ENCODE data around the gene ZNF385C. TPM values are rescaled to one million over a fixed set of nuclear protein-coding genes. Genes with fewer than 3 reads are reported as not detected.

ZNF385C gene
- total RNA-seq, 1 donor from 2014 or later = 2.7 TPM

DNA sequence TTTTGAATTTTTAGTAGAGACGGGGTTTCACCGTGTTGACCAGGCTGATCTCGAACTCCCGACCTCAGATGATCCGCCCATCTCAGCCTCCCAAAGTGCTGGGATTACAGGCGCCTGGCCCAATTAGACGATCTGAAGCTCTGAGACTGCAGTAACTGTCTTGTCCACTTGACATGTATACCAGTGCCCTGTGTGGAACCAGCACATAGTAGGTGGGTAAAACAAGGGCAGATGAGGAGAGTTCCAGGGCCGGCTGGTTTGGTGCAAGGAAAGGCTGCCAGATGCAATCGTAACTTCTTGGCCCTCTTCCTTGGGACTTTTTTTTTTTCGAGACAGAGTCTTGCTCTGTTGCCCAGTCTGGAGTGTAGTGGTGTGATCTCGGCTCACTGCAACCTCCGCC lies 50.9 kb downstream of the ZNF385C start:
- Mint-ChIP-seq H3K4me3 (ENCODE audit: low read depth) (no peak overlapping the region), H3K4me1 (ENCODE audit: low read depth) (peaks cover 11% of the 10 kb centered on the region)
- TF ChIP-seq CTCF (IDR thresholded peaks at IDR 0.05; ENCODE audit: unreplicated experiment) = no peak

GRCh38 chr17:42045719-42046118 lies 52.6 kb downstream of the ZNF385C start:
- Mint-ChIP-seq H3K36me3 (ENCODE audit: insufficient read depth) (peaks cover 1% of the 10 kb centered on the region), H3K27ac (no peak overlapping the region), H3K4me3 (ENCODE audit: low read depth) (no peak overlapping the region), H3K4me1 (ENCODE audit: low read depth) (peaks cover 5% of the 10 kb centered on the region), H3K27me3 (no peaks in the 10 kb centered on the region), H3K9me3 (ENCODE audit: low read depth) (no peaks in the 10 kb centered on the region)
- no peak for DNase-seq (ENCODE audit: low spot score, unreplicated experiment)
- TF ChIP-seq CTCF (IDR thresholded peaks at IDR 0.05; ENCODE audit: unreplicated experiment) = no peak

More for the DNA sequence above, 50.9 kb downstream of the ZNF385C start:
- Mint-ChIP-seq H3K9me3 (ENCODE audit: low read depth) (no peaks in the 10 kb centered on the region), H3K36me3 (ENCODE audit: insufficient read depth) (peaks cover 1% of the 10 kb centered on the region), H3K27ac (no peak overlapping the region), H3K27me3 (peaks cover 13% of the 10 kb centered on the region)
- DNase-seq (ENCODE audit: low spot score, unreplicated experiment) = no peak

DNA sequence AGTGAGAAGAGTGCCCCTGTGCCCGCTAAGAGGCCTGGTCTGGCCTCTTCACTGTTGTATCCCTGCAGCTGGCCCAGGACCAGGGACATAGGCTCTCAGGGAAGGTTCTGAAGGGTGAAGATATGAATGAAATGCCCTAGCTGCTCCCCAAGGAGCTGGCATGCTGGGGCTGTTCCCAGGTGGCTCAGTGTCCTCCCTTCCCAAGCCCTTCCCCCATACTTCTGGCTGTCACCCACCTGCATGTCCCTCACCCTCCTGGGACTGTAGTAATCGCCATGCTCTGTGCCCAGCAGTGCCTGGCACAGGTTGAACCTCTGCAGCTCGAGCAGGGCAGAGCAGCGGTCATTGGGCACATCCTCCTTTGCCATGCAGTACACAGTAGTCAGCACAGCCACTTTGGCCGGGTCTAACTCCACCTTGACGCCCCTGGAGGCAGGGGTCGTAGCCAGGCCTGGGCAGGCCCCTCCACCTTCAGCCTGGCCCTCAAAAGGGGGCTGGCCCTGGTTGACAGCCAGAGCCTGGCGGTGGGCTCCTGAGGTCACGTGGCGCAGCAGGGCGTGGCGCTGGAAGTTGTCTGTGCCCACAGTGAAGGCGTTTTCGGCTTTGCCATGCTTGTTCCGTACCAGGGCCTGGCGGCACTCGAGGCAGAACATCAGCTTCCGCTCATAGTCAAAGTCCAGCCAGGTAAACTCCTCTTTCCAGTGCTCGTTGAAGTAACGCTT lies 55.5 kb downstream of the ZNF385C start:
- Mint-ChIP-seq H3K27me3 (no peaks in the 10 kb centered on the region), H3K27ac (no peak overlapping the region), H3K36me3 (ENCODE audit: insufficient read depth) (no peaks in the 10 kb centered on the region), H3K9me3 (ENCODE audit: low read depth) (no peaks in the 10 kb centered on the region), H3K4me1 (ENCODE audit: low read depth) (no peaks in the 10 kb centered on the region), H3K4me3 (ENCODE audit: low read depth) (no peak overlapping the region)
- TF ChIP-seq CTCF (IDR thresholded peaks at IDR 0.05; ENCODE audit: unreplicated experiment) = no peak
- no peak for DNase-seq (ENCODE audit: low spot score, unreplicated experiment)

- no peaks in the 10 kb centered on the region for H3K4me1 Mint-ChIP-seq (ENCODE audit: low read depth)
- no peaks in the 10 kb centered on the region for H3K9me3 Mint-ChIP-seq (ENCODE audit: low read depth)
- no peak overlapping the region for H3K27ac Mint-ChIP-seq
- no peak for DNase-seq (ENCODE audit: low spot score, unreplicated experiment)
- no peak overlapping the region for H3K4me3 Mint-ChIP-seq (ENCODE audit: low read depth)
- no peaks in the 10 kb centered on the region for H3K27me3 Mint-ChIP-seq
- TF ChIP-seq CTCF (IDR thresholded peaks at IDR 0.05; ENCODE audit: unreplicated experiment) = no peak
- no peaks in the 10 kb centered on the region for H3K36me3 Mint-ChIP-seq (ENCODE audit: insufficient read depth)
These were observed 56.7 kb downstream of the ZNF385C start for GRCh38 chr17:42041619-42042018.

DNA sequence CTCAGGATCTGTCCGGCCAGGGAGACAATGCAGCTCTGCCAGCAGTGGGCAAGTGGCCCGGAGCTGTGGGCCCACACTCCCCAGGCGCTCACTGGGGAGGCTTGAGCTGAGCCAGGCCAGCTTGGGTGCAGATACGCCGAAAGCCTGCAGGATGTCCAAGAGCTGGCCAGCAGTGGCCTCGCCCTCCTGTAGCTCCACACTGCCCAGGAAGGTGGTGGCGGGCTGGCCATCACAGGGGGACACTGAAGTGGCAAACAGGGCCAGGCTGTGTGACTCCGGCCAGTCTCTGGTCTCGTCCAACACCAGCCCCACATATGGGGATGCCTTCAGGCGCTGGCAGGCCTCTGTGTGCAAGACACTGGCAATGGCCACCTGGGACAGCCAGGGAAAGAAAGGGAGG lies 57.5 kb downstream of the ZNF385C start:
- H3K27me3 Mint-ChIP-seq = no peaks in the 10 kb centered on the region
- H3K9me3 Mint-ChIP-seq (ENCODE audit: low read depth) = no peaks in the 10 kb centered on the region
- DNase-seq (ENCODE audit: low spot score, unreplicated experiment) = no peak
- no peak overlapping the region for H3K27ac Mint-ChIP-seq
- no peak for TF ChIP-seq CTCF (IDR thresholded peaks at IDR 0.05; ENCODE audit: unreplicated experiment)
- no peaks in the 10 kb centered on the region for H3K4me1 Mint-ChIP-seq (ENCODE audit: low read depth)
- H3K36me3 Mint-ChIP-seq (ENCODE audit: insufficient read depth) = no peaks in the 10 kb centered on the region
- no peak overlapping the region for H3K4me3 Mint-ChIP-seq (ENCODE audit: low read depth)
